Measurements from ENCODE around the gene ARID3B. TPM values are rescaled to one million over a fixed set of nuclear protein-coding genes. Genes with fewer than 3 reads are reported as not detected.

The ARID3B gene
- total and polyA plus RNA-seq, 12 donors = 1.0 to 7.1 (median 3.5) TPM

- Histone ChIP-seq H3K36me3 (replicated peaks in 1 of 2) (no peaks in the 10 kb centered on the region), H3K4me1 (replicated peaks in 1 of 2) (peaks cover 13 to 40% of the 10 kb centered on the region in 2 donors), H3K9me3 (replicated peaks in 1 of 3) (no peaks in the 10 kb centered on the region), H3K27me3 (no peaks in the 10 kb centered on the region), H3K27ac (no peak overlapping the region), H3K4me3 (no peak overlapping the region)
- intact Hi-C loops (cut with DNase I) = loop anchor here (5.0 to 10.0 kb wide), 2 partner anchors 72 to 81 kb away; partner anchors contain the start of genes CLK3 (in 1 of the 2) and UBL7 (in 1 of the 2)
- 84 to 92% (median 86%) methylated on average over 3 of the region's 3 CpGs for WGBS, 4 donors
- no peak for DNase-seq
- TF ChIP-seq POLR2A (IDR thresholded peaks at IDR 0.05) (no peak), CTCF (IDR thresholded peaks at IDR 0.05) (no peak)
Measured at GRCh38 chr15:74543043-74543422, 2.0 kb downstream of the ARID3B start.

- Histone ChIP-seq H3K4me1 (replicated peaks in 1 of 2) (peaks cover 13 to 40% of the 10 kb centered on the region in 2 donors), H3K36me3 (replicated peaks in 1 of 2) (no peaks in the 10 kb centered on the region), H3K4me3 (no peak overlapping the region), H3K27me3 (no peaks in the 10 kb centered on the region), H3K27ac (no peak overlapping the region), H3K9me3 (replicated peaks in 1 of 3) (no peaks in the 10 kb centered on the region)
- 71 to 83% (median 77%) methylated on average over 3 of the region's 3 CpGs for WGBS, 4 donors
- no peak for DNase-seq
- intact Hi-C loops (cut with DNase I) = loop anchor here (5.0 to 10.0 kb wide), 2 partner anchors 71 to 81 kb away; partner anchors contain the start of genes CLK3 (in 1 of the 2) and UBL7 (in 1 of the 2)
- TF ChIP-seq CTCF (IDR thresholded peaks at IDR 0.05) = no peak
- TF ChIP-seq POLR2A (IDR thresholded peaks at IDR 0.05) = no peak
Measured at GRCh38 chr15:74543583-74543982, 2.6 kb downstream of the ARID3B start.

GRCh38 chr15:74545086-74545485, 4.1 kb downstream of the ARID3B start:
- Histone ChIP-seq H3K9me3 (replicated peaks in 1 of 3) (no peaks in the 10 kb centered on the region), H3K36me3 (replicated peaks in 1 of 2) (no peaks in the 10 kb centered on the region), H3K4me3 (no peak overlapping the region), H3K27me3 (no peaks in the 10 kb centered on the region), H3K27ac (no peak overlapping the region), H3K4me1 (replicated peaks in 1 of 2) (peaks cover 11 to 37% of the 10 kb centered on the region in 2 donors)
- intact Hi-C loops (cut with DNase I) = loop anchor here in 1 of 2 donors (10.0 kb wide), 1 partner anchor 70 kb away; the partner anchor contains the start of gene CLK3
- DNase-seq = no peak
- TF ChIP-seq POLR2A (IDR thresholded peaks at IDR 0.05) (no peak), CTCF (IDR thresholded peaks at IDR 0.05) (no peak)

- peak; percentile 99 to 100 (median 100) for DNase-seq
- TF ChIP-seq POLR2A (IDR thresholded peaks at IDR 0.05) (no peak), CTCF (IDR thresholded peaks at IDR 0.05) (peak in 3 of 6 experiments; percentile 6 to 30 (median 19))
- Histone ChIP-seq H3K4me3 (no peak overlapping the region), H3K36me3 (replicated peaks in 1 of 2) (peaks cover 0 to 4% of the 10 kb centered on the region in 2 donors), H3K9me3 (replicated peaks in 1 of 3) (no peaks in the 10 kb centered on the region), H3K4me1 (replicated peaks in 1 of 2) (peaks cover 7 to 33% of the 10 kb centered on the region in 2 donors), H3K27ac (peak overlapping the region in 2 of 5 donors; percentile 27 to 36), H3K27me3 (no peaks in the 10 kb centered on the region)
- WGBS, 4 donors = 1 to 6% (median 3%) methylated on average over 6 to 23 of the region's 23 CpGs
- intact Hi-C loops (cut with DNase I) = loop anchor here in 1 of 2 donors (10.0 kb wide), 1 partner anchor 69 kb away; the partner anchor contains the start of gene CLK3
Measured at GRCh38 chr15:74545776-74546656, 5.0 kb downstream of the ARID3B start.

Measured in adrenal gland (tissue), 12 donors.